Tibial artery (tissue), 4 donors: Measurements from ENCODE around the gene KRT77.
"Not testable (repeated sequence)": the region's sequence is repeated elsewhere in the genome, so short reads cannot be mapped to it uniquely, and the experiment has no call there.

Source experiments
- DNase-seq, 2 donors: peaks; one replicate each; pipeline ENCODE4 v3.0.0-alpha.2; 2019
- H3K27ac ChIP-seq, 2 donors: fragments of 200-600 bp; sonication (generic) in 1 of 2; 1 replicate in 1 of 2; 2 replicates in 1 of 2; pipeline ENCODE4 v1.5.1; 2018 to 2019; ENCODE audit warnings: mild to moderate bottlenecking in 1 of 2
- H3K27me3 ChIP-seq, 2 donors: fragments of 200-600 bp; sonication (generic) in 1 of 2; one replicate each; pipeline versions ENCODE4 v1.5.1 to v1.6.0; 2016 to 2019
- H3K36me3 ChIP-seq, 3 donors: fragments of 200-600 bp; sonication (generic) in 2 of 3; one replicate each; pipeline ENCODE4 v1.5.1; 2016 to 2019; ENCODE audit warnings: mild to moderate bottlenecking in 2 of 3
- H3K4me1 ChIP-seq, 4 donors: fragments of 200-600 bp; sonication (generic) in 2 of 4; 1 replicate in 3 of 4; 2 replicates in 1 of 4; pipeline ENCODE4 v1.5.1; 2016 to 2019
- H3K4me3 ChIP-seq, 2 donors: fragments of 200-600 bp; sonication (generic) in 1 of 2; 1 replicate in 1 of 2; 2 replicates in 1 of 2; pipeline ENCODE4 v1.5.1; 2018 to 2019; ENCODE audit warnings: mild to moderate bottlenecking in 2 of 2
- H3K9me3 ChIP-seq, 3 donors: fragments of 200-600 bp; sonication (generic) in 1 of 3; one replicate each; pipeline ENCODE4 v1.5.1; 2016 to 2019
- intact Hi-C: fragments of 100-400 bp; cut with DNase I; formaldehyde crosslinking; loops from one replicate; pipeline ENCODE4 v1.15.0; 2023; ENCODE audit warnings: low total_unique reads
- TF ChIP-seq, protein P1 (sequence below), 2 experiments: fragments of 200-600 bp in 1 of 2; fragments of 450-650 bp in 1 of 2; IDR thresholded peaks; one replicate each; pipeline ENCODE4 v1.5.1; 2017 to 2019; ENCODE audit warnings: antibody characterized with exemption in 2 of 2, mild to moderate bottlenecking in 1 of 2, moderate library complexity in 1 of 2

KRT77 gene

DNA sequence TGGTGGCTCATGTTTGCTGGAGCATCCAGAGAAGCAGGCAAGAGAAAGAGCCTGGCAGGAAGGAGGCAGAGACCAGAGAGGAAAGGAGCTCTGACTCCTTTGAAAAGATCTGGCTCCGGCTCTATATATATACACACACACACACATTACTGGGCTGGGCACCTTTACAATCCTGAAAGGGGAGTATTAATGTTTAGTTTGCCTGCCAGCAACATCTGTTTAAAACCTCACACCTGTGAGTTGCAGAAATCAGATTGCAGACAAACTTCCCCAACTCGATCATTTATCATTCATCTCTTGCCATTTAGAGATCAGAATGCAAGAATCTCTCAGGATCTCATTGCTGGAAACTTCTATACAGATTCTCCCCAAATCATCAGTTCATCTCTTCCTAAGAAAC, at the start of gene KRT77:
KRT77 (minus strand) TSS at position 101 of the 400 bp plus-strand sequence; CDS start at position 11, 90 bp downstream.
- H3K27ac ChIP-seq, result no peak within 1 kb of the TSS
- H3K27me3 ChIP-seq, result peaks cover 0 to 50% of the 10 kb centered on the region in 2 donors
- no peaks in the 10 kb centered on the region for H3K36me3 ChIP-seq
- no peak within 1 kb of the TSS for H3K4me3 ChIP-seq
- DNase-seq, result no peak
- no peaks in the 10 kb centered on the region for H3K4me1 ChIP-seq
- intact Hi-C loops, result no loop called here
- TF ChIP-seq, protein P1, sequence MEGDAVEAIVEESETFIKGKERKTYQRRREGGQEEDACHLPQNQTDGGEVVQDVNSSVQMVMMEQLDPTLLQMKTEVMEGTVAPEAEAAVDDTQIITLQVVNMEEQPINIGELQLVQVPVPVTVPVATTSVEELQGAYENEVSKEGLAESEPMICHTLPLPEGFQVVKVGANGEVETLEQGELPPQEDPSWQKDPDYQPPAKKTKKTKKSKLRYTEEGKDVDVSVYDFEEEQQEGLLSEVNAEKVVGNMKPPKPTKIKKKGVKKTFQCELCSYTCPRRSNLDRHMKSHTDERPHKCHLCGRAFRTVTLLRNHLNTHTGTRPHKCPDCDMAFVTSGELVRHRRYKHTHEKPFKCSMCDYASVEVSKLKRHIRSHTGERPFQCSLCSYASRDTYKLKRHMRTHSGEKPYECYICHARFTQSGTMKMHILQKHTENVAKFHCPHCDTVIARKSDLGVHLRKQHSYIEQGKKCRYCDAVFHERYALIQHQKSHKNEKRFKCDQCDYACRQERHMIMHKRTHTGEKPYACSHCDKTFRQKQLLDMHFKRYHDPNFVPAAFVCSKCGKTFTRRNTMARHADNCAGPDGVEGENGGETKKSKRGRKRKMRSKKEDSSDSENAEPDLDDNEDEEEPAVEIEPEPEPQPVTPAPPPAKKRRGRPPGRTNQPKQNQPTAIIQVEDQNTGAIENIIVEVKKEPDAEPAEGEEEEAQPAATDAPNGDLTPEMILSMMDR (IDR thresholded peaks at IDR 0.05), result no peak
- H3K9me3 ChIP-seq, result no peaks in the 10 kb centered on the region

DNA sequence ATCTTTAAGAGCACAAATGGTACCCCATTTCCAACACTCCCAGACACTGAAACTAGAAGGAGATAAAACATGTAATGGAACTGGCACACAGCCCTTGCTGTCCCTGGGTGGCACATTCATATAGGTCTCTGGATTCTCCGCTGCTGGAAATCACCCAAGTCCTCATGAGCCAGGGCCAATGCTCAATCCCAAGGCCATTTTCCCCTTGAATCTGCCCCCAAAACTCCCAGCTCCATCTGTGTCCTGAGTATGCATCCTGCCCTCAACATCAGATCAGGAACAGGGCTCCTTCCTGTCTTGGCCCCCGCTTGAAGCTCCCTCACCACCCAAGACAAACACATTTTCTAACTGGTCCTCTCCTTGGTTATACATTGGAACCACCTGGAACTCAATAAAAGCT, 49.2 kb upstream of the KRT77 start:
- Histone ChIP-seq H3K27me3 (peaks cover 0 to 23% of the 10 kb centered on the region in 2 donors), H3K27ac (no peak overlapping the region), H3K4me3 (no peak overlapping the region), H3K4me1 (no peaks in the 10 kb centered on the region), H3K36me3 (no peaks in the 10 kb centered on the region), H3K9me3 (no peaks in the 10 kb centered on the region)
- intact Hi-C loops, result no loop called here
- TF ChIP-seq, protein P1 (IDR thresholded peaks at IDR 0.05), result no peak
- no peak for DNase-seq

DNA sequence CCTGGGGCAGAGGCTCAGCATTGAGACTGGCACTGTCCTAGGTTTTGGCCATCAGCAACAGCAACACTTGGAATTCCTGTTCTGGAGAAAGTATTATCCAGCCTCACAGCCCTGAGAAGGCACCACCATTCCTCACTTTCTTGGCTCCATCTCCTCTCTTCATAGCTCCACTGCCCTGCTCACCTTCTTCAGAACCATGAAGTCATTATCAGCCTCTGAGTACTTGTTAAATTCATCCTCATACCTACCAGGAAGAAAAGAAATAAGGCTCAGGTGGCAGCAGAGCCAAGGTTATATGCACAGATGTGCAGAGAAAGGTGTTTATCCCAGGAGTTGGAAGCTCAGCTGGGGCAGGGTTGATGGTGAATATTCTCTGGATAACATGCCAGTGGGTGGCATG, 48.5 kb upstream of the KRT77 start:
- no peak overlapping the region for H3K4me3 ChIP-seq
- intact Hi-C loops, result no loop called here
- TF ChIP-seq, protein P1 (IDR thresholded peaks at IDR 0.05), result no peak
- no peaks in the 10 kb centered on the region for H3K9me3 ChIP-seq
- no peak for DNase-seq
- no peaks in the 10 kb centered on the region for H3K36me3 ChIP-seq
- peaks cover 0 to 27% of the 10 kb centered on the region in 2 donors for H3K27me3 ChIP-seq
- no peaks in the 10 kb centered on the region for H3K4me1 ChIP-seq
- no peak overlapping the region for H3K27ac ChIP-seq

DNA sequence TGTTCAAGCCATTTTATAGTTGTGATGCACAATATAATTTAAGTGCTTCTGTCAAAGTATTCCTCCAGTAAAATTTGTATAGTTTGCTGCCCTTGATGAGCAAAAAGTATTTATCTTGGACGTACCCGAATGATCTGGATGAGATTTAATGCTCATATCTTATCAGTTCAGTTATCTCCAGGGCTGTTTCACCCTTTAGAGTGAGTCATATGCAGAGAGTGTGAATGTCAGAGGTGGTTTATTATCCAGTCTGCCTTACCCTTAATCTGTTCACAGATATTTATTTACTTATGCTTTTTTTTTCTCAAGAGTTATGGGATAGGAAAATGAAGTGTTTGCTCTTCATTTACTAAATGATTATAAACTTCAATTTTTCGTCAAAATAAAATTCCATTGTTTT, 47.2 kb upstream of the KRT77 start:
- DNase-seq, H3K4me1 ChIP-seq, H3K36me3 ChIP-seq, intact Hi-C loops, H3K27ac ChIP-seq, H3K4me3 ChIP-seq, H3K9me3 ChIP-seq: not testable (repeated sequence)
- H3K27me3 ChIP-seq, result peaks cover 0 to 29% of the 10 kb centered on the region in 2 donors

DNA sequence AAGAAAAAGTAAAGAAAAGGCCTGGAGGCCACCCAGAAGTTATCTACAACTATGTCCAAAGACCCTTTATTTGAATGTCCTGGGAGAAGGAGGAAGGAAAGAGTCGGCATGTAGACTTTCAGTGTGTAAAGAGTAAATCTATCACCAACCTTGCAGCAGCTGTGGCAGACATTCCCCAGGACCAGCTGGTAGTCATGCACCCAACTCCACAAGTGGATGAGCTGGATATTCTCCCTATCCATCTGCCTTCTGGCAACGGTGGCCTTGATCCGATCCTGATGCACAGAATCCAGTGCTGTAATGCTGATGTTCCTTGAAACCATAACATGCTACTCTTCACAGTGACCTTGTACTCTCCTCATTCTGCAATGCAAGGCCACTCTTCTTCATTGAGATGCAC, 46.5 kb upstream of the KRT77 start:
- no peaks in the 10 kb centered on the region for H3K9me3 ChIP-seq
- no peak overlapping the region for H3K4me3 ChIP-seq
- no peak overlapping the region for H3K27ac ChIP-seq
- TF ChIP-seq, protein P1 (IDR thresholded peaks at IDR 0.05), result no peak
- peaks cover 0 to 25% of the 10 kb centered on the region in 2 donors for H3K27me3 ChIP-seq
- no peak for DNase-seq
- no peaks in the 10 kb centered on the region for H3K36me3 ChIP-seq
- no peaks in the 10 kb centered on the region for H3K4me1 ChIP-seq
- intact Hi-C loops, result no loop called here

DNA sequence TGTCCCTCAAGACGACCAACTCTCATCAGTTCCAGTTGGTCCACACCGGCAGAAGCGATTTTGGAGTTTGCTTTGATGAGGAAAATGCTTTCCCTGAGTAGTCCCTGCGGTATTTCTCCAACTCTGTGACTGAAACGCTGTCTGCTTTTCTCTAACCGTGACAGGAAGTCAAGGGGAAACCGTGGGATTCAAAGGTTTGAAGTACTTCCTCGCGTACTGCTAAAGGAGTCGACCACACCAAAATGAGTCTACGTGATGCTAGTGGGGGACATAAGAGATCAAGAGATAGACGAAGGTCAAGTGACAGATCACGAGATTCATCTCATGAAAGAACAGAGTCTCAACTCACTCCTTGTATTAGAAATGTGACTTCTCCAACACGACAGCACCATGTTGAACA, 45.3 kb upstream of the KRT77 start:
- Histone ChIP-seq H3K4me1 (no peaks in the 10 kb centered on the region), H3K4me3 (no peak overlapping the region), H3K36me3 (no peaks in the 10 kb centered on the region), H3K27me3 (peaks cover 0 to 16% of the 10 kb centered on the region in 2 donors), H3K27ac (no peak overlapping the region), H3K9me3 (no peaks in the 10 kb centered on the region)
- DNase-seq, result no peak
- TF ChIP-seq, protein P1 (IDR thresholded peaks at IDR 0.05), result no peak
- intact Hi-C loops, result no loop called here
